Astrocyte of the cerebellum (primary cell): ENCODE measurements around the gene COG1.

ENCODE experiments used
- DNase-seq: peaks from one replicate; pipeline ENCODE4 v3.0.0-alpha.2; 2011; ENCODE audit warnings: low read depth
- H3K4me3 ChIP-seq: 2 replicates; pipeline ENCODE4 v1.5.1; 2011; ENCODE audit warnings: mild to moderate bottlenecking, low read depth, low read length, moderate library complexity
- in situ Hi-C: cut with HindIII; loops from 2 replicates; pipeline ENCODE4 v1.10.0; 2017; ENCODE audit warnings: low sequenced_read_pairs
- TF ChIP-seq, protein P1 (sequence below): IDR thresholded peaks from 2 replicates; pipeline ENCODE4 v1.5.1; 2012; ENCODE audit warnings: low read length, low read depth, moderate library complexity, mild to moderate bottlenecking; ENCODE audit errors: missing control alignments

COG1 gene

DNA sequence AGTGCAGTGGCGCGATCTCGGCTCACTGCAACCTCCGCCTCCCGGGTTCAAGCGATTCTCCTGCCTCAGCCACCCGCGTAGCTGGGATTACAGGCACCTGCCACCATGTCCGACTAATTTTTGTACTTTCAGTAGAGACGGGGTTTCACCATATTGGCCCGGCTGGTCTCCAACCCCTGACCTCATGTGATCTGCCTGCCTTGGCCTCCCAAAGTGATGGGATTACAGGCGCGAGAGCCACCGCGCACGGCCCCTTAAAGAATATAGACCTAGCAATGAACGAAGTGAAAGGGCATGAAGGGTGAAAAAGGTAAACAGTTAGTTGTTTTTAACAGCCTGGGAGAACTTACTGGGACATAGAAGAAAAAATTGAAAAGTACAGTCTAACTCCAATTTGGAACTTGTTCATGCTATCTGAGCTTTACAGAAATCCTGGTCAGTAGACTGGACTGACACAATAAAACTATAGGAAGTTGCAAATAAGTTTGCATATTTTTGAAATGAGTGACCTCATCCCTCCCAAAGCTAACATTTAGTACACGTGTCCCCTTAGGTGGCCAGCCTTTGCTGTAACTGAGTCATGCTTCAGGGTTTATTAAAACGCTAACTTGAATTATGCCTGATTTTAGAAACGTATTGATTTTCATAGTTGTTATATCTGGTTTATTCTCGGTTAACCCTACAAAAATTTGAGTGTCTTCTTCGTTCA, 1.8 kb downstream of the COG1 start:
- no peak overlapping the region for H3K4me3 ChIP-seq
- TF ChIP-seq, protein P1, sequence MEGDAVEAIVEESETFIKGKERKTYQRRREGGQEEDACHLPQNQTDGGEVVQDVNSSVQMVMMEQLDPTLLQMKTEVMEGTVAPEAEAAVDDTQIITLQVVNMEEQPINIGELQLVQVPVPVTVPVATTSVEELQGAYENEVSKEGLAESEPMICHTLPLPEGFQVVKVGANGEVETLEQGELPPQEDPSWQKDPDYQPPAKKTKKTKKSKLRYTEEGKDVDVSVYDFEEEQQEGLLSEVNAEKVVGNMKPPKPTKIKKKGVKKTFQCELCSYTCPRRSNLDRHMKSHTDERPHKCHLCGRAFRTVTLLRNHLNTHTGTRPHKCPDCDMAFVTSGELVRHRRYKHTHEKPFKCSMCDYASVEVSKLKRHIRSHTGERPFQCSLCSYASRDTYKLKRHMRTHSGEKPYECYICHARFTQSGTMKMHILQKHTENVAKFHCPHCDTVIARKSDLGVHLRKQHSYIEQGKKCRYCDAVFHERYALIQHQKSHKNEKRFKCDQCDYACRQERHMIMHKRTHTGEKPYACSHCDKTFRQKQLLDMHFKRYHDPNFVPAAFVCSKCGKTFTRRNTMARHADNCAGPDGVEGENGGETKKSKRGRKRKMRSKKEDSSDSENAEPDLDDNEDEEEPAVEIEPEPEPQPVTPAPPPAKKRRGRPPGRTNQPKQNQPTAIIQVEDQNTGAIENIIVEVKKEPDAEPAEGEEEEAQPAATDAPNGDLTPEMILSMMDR, result no peak
- DNase-seq, result peak; percentile 24
- in situ Hi-C loops, result no loop called here

DNA sequence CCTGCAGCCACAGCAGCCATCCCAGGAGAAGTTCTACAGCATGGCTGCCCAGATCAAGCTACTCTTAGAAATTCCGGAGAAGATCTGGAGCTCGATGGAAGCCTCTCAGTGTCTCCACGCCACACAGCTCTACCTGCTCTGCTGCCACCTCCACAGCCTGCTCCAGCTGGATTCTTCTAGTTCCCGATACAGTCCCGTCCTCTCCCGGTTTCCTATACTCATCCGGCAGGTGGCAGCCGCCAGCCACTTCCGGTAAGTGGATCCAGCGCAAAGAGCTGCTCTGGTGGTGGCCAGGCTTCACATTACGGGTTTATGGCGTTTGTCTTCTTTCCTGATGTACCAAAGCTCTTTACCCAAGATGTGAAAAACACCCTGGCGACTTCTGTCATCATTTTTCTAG, 3.6 kb downstream of the COG1 start:
- H3K4me3 ChIP-seq, result no peak overlapping the region
- TF ChIP-seq, protein P1, result peak; percentile 38
- DNase-seq, result no peak
- in situ Hi-C loops, result no loop called here

DNA sequence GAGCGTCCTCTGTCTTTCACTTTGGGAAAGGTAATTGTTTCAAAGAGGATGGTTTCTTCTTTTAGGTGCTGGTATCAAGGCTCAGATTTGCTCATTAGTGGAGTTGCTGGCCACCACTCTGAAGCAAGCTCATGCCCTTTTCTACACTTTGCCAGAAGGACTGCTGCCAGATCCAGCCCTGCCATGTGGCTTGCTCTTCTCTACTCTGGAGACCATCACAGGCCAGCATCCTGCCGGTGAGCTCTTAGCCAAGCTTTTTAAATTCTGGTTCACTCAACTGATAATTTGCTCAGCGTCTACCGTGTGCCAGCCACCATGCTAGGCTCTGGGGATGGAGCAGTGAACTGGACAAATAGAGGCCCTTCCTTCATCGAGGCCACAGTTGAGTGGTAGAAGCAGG, 4.3 kb downstream of the COG1 start:
- in situ Hi-C loops, result no loop called here
- no peak overlapping the region for H3K4me3 ChIP-seq
- TF ChIP-seq, protein P1, result no peak
- no peak for DNase-seq

DNA sequence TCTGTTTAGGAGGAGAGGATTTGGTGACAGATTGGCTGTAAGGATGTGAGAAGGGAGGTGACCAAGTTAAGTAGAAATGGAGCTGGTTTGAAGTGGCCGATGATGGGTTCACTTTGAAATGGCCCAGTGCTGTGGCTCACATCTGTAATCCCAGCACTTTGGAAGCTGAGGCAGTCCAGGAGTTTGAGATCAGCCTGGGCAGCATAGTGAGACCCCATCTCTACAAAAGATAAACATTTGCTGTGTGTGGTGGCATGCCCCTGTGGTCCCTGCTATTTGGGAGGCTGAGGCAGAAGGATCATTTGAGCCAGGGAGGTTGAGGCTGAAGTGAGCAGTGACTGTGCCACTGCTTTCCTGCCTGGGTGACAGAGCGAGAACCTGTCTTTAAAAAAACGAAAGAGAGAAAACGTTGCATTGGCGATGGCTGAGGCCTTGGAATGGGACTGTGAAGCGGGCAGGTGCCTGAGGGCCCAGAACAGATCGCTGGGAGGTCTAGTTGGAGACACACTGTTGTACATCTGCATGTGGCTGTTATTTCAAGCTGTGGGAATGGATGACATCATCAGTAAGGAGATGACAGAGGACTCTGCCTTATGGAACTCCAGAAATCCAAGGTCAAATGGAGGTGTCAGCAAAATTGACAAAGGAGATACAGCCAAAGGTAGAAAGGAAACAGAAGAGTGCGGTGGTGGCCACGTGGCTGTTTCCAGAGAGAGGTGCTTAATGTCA, 5.5 kb downstream of the COG1 start:
- DNase-seq, result no peak
- no peak overlapping the region for H3K4me3 ChIP-seq
- in situ Hi-C loops, result no loop called here
- TF ChIP-seq, protein P1, result no peak

DNA sequence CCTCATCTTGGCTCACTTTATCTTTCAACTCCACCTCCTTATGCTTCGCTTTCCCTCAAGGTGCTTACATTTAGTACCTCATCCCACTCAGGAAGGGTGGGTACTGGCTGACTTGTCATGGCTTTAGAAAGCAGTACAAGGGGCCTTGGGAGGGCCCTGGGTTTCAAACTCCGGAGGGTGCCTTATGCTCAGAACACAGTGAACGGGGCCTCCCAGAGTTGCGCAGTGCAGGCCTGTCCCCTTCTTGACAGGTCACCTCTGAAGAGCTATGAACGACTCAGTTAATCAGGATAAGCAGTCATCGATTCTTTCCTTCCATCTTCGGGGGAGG, 6.0 kb downstream of the COG1 start:
- DNase-seq, result no peak
- no peak overlapping the region for H3K4me3 ChIP-seq
- TF ChIP-seq, protein P1, result no peak
- in situ Hi-C loops, result no loop called here

DNA sequence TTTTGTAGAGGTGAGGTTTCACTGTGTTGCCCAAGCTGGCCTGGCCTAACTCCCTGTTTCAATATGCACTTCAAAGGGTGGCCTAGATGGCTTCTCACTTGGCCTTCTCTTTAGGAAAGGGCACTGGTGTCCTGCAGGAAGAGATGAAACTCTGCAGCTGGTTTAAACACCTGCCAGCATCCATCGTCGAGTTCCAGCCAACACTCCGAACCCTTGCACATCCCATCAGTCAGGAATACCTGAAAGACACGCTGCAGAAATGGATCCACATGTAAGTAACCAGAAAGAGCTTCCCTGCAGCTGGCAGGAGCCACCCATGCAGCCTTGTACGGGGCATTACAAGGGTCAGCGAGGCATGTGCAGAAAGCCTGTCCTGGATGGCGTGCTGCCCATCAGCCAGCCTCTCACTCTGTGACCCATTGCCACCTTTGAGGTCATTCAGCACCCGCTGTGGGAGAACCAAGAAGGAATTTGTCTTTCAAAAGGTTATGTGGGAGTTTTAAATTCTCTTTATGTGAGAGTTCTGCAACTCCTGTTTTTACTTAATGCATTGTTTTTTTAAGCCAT, 7.0 kb downstream of the COG1 start:
- TF ChIP-seq, protein P1, result no peak
- in situ Hi-C loops, result no loop called here
- no peak for DNase-seq
- no peak overlapping the region for H3K4me3 ChIP-seq
